SK-N-SH treated with all-trans-retinoic acid at 6 μM for 48 hours (cell line): ENCODE measurements around the gene CNTNAP1.

ENCODE experiments used
- ATAC-seq: fragments of 200-7000 bp; cut with Tn5 transposase; 3 replicates; pipeline ENCODE4 v1.9.1; 2020; ENCODE audit warnings: mild to moderate bottlenecking, moderate library complexity
- ARNTL ChIP-seq: fragments of 450-650 bp; formaldehyde crosslinking; IDR thresholded peaks from 2 replicates; pipeline ENCODE4 v1.5.0; 2020; ENCODE audit warnings: low read depth, mild to moderate bottlenecking, moderate library complexity, borderline replicate concordance
- BACH2 ChIP-seq: fragments of 250-450 bp; sonication (Bioruptor Pico); IDR thresholded peaks from 2 replicates; pipeline ENCODE4 v1.9.0; 2021; ENCODE audit warnings: mild to moderate bottlenecking, borderline replicate concordance
- CSDC2 ChIP-seq: fragments of 250-450 bp; sonication (Bioruptor Pico); IDR thresholded peaks from 2 replicates; pipeline ENCODE4 v1.5.0; 2020; ENCODE audit warnings: mild to moderate bottlenecking, moderate library complexity
- CSRNP3 ChIP-seq: fragments of 250-450 bp; sonication (Bioruptor Pico); IDR thresholded peaks from 2 replicates; pipeline ENCODE4 v1.5.1; 2021; ENCODE audit warnings: mild to moderate bottlenecking, moderate library complexity
- ESRRG ChIP-seq: fragments of 250-450 bp; sonication (Bioruptor Pico); IDR thresholded peaks from 2 replicates; pipeline ENCODE4 v1.6.1; 2021; ENCODE audit warnings: mild to moderate bottlenecking
- GLIS3 ChIP-seq: fragments of 250-450 bp; sonication (Bioruptor Pico); IDR thresholded peaks from 2 replicates; pipeline ENCODE4 v1.5.0; 2020; ENCODE audit warnings: mild to moderate bottlenecking, moderate library complexity
- ISL1 ChIP-seq: fragments of 250-450 bp; sonication (Bioruptor Pico); IDR thresholded peaks from 2 replicates; pipeline ENCODE4 v2.1.2; 2022; ENCODE audit warnings: mild to moderate bottlenecking, moderate library complexity
- OSR1 ChIP-seq: fragments of 250-450 bp; sonication (Bioruptor Pico); IDR thresholded peaks from 2 replicates; pipeline ENCODE4 v1.8.0; 2022; ENCODE audit warnings: moderate library complexity, mild to moderate bottlenecking, inconsistent platforms
- PPARA ChIP-seq: fragments of 250-450 bp; sonication (Bioruptor Pico); IDR thresholded peaks from 2 replicates; pipeline ENCODE4 v1.5.0; 2020; ENCODE audit warnings: mild to moderate bottlenecking, borderline replicate concordance
- RARB ChIP-seq: fragments of 250-450 bp; sonication (Bioruptor Pico); IDR thresholded peaks from 2 replicates; pipeline ENCODE4 v1.8.0; 2021; ENCODE audit warnings: mild to moderate bottlenecking, moderate library complexity
- SNAI2 ChIP-seq: fragments of 250-450 bp; sonication (Bioruptor Pico); IDR thresholded peaks from 2 replicates; pipeline ENCODE4 v1.5.0; 2020; ENCODE audit warnings: mild to moderate bottlenecking, moderate library complexity
- TOX ChIP-seq: fragments of 250-450 bp; sonication (Bioruptor Pico); IDR thresholded peaks from 2 replicates; pipeline ENCODE4 v1.8.0; 2021; ENCODE audit warnings: mild to moderate bottlenecking, moderate library complexity, borderline replicate concordance
- ZC3H10 ChIP-seq: fragments of 250-450 bp; sonication (Bioruptor Pico); IDR thresholded peaks from 2 replicates; pipeline ENCODE4 v1.5.1; 2021; ENCODE audit warnings: mild to moderate bottlenecking, moderate library complexity
- ZFP3 ChIP-seq: fragments of 250-450 bp; sonication (Bioruptor Pico); IDR thresholded peaks from 2 replicates; pipeline ENCODE4 v1.5.0; 2020; ENCODE audit warnings: mild to moderate bottlenecking, moderate library complexity
- ZFP30 ChIP-seq: fragments of 450-650 bp; formaldehyde crosslinking; IDR thresholded peaks from 2 replicates; pipeline ENCODE4 v1.5.0; 2022; ENCODE audit warnings: mild to moderate bottlenecking, moderate library complexity
- ZNF565 ChIP-seq: fragments of 450-650 bp; formaldehyde crosslinking; conservative IDR thresholded peaks from 2 replicates; pipeline ENCODE4 v1.5.0; 2020; ENCODE audit warnings: low read depth, mild to moderate bottlenecking, moderate library complexity
- ZNF70 ChIP-seq: fragments of 450-650 bp; formaldehyde crosslinking; IDR thresholded peaks from 2 replicates; pipeline ENCODE4 v1.5.0; 2020; ENCODE audit warnings: mild to moderate bottlenecking, moderate library complexity
- TF ChIP-seq, protein P1 (sequence below): fragments of 250-450 bp; sonication (Bioruptor Pico); IDR thresholded peaks from 2 replicates; pipeline ENCODE4 v1.8.0; 2020; ENCODE audit warnings: mild to moderate bottlenecking, moderate library complexity, borderline replicate concordance
- TF ChIP-seq, protein P2 (sequence below): fragments of 250-450 bp; sonication (Bioruptor Pico); IDR thresholded peaks from 2 replicates; pipeline ENCODE4 v1.8.0; 2021; ENCODE audit warnings: low read depth, mild to moderate bottlenecking, moderate library complexity, borderline replicate concordance

Gene CNTNAP1

DNA sequence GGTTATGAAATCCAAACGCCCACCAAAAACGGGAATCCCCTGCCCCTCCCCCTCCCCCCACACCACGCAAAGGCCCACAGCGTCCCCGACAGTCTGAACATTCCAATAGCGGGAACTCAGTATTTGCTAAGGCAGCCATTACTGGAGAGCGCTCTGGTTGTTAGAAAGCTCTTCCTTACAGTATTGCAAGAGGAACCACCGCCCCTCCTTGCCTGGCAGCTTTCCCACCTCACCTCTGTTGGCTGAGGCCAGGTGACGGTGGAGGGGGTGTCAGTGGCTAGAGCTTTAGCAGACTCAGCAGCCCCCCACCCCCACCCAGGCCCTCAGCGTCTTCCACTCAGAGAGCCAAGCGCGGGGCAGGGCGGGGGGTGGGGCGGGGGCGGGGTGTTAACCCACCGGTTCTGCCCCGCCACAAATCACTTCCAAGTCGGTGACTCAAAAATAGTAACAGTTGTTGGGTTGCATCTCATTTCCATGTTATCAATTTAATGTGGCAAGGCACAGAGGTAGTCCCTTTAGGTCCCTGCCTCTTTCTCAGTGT, 3.3 kb upstream of the CNTNAP1 start:
- TF ChIP-seq ESRRG (CRISPR knock-in tag) = no peak
- no peak for TF ChIP-seq OSR1 (CRISPR knock-in tag)
- no peak for TF ChIP-seq ARNTL (CRISPR knock-in tag)
- TF ChIP-seq ZFP30 (CRISPR knock-in tag) = no peak
- TF ChIP-seq RARB (CRISPR knock-in tag) = no peak
- no peak for TF ChIP-seq SNAI2
- no peak for TF ChIP-seq ZFP3
- no peak for TF ChIP-seq GLIS3 (CRISPR knock-in tag)
- no peak for ATAC-seq

DNA sequence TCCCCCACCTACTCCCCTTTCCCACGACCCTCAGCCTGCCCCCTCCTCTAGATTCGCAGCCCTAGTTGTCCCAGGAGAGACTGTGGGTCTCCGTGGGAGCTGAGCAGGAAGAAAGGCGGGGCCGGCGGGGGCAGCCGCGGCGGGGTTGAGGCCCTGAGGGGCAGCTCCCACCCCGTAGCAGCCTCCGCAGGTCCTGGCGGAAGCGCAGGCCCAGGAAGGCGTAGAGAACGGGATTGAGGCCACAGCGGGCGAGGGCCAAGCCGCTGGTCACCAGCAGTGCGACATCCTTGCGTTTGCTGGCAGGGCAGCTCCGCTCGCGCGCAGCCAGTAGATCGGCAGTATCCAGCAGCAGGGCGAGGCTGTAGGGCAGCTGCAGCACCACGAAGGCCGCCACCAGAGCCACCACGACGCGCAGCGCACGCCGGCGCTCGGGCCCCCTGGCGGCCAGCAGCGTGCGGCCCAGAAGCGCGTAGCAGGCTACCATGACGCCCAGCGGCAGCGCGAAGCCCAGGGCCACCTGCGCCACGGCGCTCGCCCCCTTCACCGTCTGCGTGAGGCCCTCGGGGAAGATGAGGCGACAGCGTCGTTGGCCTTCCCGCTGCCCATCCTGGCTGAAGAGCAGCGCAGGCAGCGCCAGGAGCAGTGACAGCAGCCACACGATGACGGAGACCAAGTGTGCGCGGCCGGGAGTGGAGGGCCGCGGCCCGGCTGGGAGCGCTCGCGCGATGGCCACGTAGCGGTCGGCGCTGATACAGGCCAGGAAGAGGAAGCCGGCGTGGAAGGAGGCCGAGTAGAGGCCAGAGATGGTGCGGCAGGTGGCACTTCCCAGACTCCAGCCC, 2.6 kb upstream of the CNTNAP1 start:
- peak; percentile 45 for ATAC-seq
- TF ChIP-seq CSDC2 (peak; percentile 78; the same call in 1 of the 2 replicates), ZFP3 (0 out of 2 replicates have a peak, but pooled peaks have one; percentile 57), SNAI2 (0 out of 2 replicates have a peak, but pooled peaks have one; percentile 53), TOX (CRISPR knock-in tag) (no peak), ZC3H10 (CRISPR knock-in tag) (no peak), ZNF565 (CRISPR knock-in tag) (no peak)

GRCh38 chr17:42680331-42680808, 2.0 kb upstream of the CNTNAP1 start:
- ATAC-seq = no peak
- TF ChIP-seq CSRNP3 (CRISPR knock-in tag) = no peak

DNA sequence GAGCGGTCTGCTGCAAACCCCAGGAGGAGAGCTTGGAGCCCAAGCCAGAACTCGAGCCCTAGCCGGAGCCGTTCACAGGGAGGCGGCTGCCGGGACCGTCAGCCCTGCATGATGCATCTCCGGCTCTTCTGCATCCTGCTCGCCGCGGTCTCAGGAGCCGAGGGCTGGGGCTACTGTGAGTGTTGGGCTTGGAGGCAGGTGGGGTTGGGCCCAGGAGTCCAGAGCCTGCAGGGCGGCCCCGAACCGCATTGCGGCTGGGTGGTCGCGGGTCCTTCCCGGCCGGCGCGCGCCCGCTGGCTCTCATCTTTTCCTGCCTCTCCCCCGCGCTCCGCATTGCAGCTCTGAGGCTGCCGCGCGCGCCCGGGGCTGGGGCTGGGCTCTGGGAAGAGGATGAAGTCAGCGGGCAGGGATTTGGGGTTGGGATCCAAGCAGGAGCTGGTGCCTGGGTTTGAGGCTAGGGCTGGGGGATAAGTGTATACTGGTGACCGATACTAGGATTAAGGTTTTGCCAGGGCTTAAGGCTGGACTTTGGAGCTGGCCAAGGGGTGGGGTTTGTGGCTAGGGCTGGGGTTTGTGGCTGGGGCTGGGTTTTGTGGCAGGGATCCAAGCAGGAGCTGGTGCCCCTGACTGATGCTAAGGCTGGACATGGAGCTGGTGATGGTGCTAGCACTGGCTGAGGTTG, 532 bp downstream of the CNTNAP1 start:
- TF ChIP-seq ZNF70 (CRISPR knock-in tag) (0 out of 2 replicates have a peak, but pooled peaks have one; percentile 62), PPARA (CRISPR knock-in tag) (no peak), ESRRG (CRISPR knock-in tag) (no peak), OSR1 (CRISPR knock-in tag) (no peak), CSDC2 (no peak)
- TF ChIP-seq, protein P1, sequence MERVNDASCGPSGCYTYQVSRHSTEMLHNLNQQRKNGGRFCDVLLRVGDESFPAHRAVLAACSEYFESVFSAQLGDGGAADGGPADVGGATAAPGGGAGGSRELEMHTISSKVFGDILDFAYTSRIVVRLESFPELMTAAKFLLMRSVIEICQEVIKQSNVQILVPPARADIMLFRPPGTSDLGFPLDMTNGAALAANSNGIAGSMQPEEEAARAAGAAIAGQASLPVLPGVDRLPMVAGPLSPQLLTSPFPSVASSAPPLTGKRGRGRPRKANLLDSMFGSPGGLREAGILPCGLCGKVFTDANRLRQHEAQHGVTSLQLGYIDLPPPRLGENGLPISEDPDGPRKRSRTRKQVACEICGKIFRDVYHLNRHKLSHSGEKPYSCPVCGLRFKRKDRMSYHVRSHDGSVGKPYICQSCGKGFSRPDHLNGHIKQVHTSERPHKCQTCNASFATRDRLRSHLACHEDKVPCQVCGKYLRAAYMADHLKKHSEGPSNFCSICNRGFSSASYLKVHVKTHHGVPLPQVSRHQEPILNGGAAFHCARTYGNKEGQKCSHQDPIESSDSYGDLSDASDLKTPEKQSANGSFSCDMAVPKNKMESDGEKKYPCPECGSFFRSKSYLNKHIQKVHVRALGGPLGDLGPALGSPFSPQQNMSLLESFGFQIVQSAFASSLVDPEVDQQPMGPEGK (CRISPR knock-in tag) = no peak
- ATAC-seq = peak; percentile 56

DNA sequence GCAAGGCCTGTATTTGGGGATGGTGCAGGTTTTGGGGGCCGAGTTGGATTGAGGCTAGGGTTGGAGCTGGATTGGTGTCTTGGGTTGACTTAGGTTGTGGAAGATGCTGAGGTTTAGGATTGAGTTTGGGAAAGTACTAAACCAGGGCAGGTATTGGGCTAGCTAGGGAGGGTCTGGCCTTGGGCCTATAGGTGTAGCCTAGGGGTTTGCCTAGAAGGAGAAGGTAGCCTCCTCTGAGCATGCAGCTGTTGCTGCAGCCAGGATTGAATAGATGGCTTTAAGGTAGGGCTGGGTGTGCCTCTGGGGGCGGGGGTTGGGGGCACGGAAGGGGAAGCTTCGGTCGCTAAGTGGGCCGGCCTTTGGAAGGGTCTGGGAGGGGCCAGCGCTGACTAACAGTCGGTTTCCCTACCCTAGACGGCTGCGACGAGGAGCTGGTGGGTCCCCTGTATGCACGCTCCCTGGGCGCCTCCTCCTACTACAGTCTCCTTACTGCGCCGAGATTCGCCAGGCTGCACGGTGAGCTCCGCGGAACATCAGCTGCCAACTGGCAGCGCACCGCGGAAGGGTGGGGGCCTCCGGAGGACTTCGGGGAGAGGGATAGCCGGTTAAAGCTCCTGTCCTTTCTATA, 1.2 kb downstream of the CNTNAP1 start:
- ATAC-seq = no peak

More for the DNA sequence above, 1.2 kb downstream of the CNTNAP1 start:
- TF ChIP-seq ZFP30 (CRISPR knock-in tag) (no peak), CSDC2 (no peak), ZFP3 (no peak), GLIS3 (CRISPR knock-in tag) (no peak), PPARA (CRISPR knock-in tag) (no peak), TOX (CRISPR knock-in tag) (no peak), RARB (CRISPR knock-in tag) (no peak), SNAI2 (no peak), ZNF565 (CRISPR knock-in tag) (no peak), ARNTL (CRISPR knock-in tag) (no peak), ESRRG (CRISPR knock-in tag) (no peak), BACH2 (CRISPR knock-in tag) (no peak), ISL1 (no peak)
- TF ChIP-seq, protein P2, sequence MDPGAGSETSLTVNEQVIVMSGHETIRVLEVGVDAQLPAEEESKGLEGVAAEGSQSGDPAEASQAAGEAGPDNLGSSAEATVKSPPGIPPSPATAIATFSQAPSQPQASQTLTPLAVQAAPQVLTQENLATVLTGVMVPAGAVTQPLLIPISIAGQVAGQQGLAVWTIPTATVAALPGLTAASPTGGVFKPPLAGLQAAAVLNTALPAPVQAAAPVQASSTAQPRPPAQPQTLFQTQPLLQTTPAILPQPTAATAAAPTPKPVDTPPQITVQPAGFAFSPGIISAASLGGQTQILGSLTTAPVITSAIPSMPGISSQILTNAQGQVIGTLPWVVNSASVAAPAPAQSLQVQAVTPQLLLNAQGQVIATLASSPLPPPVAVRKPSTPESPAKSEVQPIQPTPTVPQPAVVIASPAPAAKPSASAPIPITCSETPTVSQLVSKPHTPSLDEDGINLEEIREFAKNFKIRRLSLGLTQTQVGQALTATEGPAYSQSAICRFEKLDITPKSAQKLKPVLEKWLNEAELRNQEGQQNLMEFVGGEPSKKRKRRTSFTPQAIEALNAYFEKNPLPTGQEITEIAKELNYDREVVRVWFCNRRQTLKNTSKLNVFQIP = no peak
- TF ChIP-seq, protein P1 (CRISPR knock-in tag) = no peak
